ENCODE measurements around the gene CRTAC1. TPM values are rescaled to one million over a fixed set of nuclear protein-coding genes. Genes with fewer than 3 reads are reported as not detected.
"Not testable (repeated sequence)": the region's sequence is repeated elsewhere in the genome, so short reads cannot be mapped to it uniquely, and the experiment has no call there.

The CRTAC1 gene
- total RNA-seq, 1 experiment from 2014 or later, result not detected

- DNase-seq (ENCODE audit: low read depth), result no peak
Observed at GRCh38 chr10:97870990-97871389, 159.4 kb downstream of the CRTAC1 start.

DNA sequence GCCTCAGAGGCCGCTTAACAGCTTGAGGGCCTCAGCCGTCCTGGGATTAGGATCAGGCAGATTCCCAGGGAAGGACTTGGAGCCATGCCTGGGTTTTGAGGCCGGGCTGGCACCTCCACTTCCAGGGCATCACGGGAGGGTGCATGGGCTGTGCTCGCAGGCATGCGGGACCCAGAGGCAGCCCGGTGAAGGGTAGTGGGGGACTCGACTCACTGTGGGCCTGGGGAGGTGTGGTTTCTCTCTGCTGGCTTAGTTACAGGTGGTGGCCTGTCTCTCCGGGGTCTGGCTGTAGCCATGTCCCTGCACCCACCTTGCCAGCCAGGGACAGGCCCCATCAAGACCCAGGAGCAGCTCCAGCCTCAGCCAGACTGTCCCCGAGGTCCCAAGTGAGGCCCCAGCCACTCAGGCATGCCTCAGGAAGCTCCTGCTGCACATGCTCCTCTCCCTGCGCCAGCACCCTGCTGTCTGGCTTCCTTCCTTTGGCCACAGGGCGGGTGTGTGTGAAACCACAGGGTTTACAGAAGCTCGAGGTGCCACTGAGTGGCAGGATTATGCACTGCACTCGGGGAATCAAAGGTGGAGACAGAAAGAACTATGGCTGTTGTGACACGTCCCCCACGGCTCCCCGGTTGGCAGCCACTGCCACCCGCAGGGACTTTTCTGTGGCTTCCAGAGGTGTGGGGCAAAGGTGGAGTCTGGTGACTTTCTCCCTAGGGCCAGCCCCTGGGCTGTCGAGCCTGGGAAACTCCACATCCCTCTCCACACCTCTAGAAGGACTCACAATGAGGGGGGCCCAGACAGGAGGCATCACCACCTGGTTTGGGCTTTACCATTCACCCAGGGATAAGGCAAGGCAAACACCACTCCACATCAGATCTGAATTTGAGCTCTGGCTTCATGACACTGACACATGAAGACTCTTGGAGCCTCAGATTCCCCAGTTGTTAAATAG lies 161.1 kb downstream of the CRTAC1 start:
- peak; percentile 87 for DNase-seq (ENCODE audit: low read depth)

DNA sequence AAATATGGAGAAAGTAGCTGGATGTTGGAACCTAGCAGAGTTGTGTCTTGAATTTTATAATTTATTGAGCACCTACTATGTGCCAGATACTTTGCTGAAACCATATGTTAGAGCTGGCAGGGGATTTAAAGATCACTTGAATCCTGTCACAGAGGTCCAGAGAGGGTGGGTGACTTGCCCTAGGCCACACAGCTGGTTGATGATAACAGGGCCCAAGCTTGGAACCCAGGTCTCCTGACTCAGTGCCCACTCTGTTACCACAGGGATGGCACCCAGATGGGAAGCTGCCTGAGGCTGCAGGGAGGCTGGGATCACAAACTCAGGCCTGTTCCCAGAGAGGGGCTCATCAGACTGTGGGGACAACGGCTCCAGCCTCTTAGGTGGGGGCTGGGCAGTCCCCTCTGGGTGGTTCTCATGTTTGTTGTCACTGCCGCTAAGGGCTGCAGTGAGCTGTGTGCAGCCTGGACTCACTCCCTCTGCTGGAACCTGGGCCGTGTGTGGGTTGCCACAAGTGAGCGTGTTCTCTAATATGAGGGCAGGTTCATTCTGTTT lies 162.2 kb downstream of the CRTAC1 start:
- DNase-seq (ENCODE audit: low read depth), result no peak

DNA sequence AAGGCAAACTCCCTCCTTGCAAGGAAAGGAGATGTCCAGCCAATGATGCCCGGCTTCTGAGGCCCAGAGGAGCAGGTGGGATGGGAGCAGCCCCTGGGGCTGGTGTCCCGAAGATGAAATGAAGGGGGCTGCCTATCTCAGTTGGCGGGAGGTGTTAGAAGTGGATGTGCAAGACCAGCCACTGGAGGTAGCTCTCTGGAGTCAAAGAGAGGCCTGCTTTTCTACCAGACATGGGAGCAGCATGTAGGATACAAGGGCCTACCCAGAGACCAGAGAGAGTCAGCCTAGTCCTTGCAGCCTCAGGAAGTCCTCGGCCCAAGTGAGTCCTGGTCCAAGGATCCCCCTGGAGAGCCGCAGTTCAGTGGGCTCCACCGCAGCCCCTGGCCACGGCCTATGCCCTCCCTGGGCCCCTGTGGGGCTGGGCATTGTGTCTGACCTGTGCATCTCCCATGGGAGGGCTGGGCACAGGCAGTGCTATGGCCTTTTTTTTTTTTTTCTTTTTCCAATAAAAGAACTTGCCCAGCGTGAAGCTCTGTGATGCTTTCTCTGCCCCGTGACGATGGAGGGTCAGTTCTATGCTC lies 163.1 kb downstream of the CRTAC1 start:
- no peak for DNase-seq (ENCODE audit: low read depth)

- no peak for DNase-seq (ENCODE audit: low read depth)
Observed at GRCh38 chr10:97866524-97867219, 163.7 kb downstream of the CRTAC1 start.

DNA sequence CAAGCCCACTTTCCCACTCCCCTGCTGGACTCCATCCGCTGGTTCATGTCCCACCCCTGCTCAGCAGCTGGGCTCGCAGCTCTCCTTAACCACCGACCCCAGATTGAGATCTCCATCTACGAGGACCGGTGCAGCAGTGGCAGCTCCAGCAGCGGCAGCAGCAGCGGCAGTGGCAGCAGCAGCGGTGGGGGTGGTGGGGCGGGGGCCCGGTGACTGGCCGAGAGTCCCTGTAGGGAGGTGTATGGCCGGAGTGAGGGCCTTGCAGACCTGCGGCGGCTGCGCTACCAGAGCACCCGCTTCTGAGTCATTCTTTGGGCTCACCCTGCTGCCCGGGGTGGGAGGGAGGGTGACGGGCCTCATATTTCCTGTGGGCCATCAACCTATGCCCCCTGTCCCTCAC lies 164.9 kb downstream of the CRTAC1 start:
- DNase-seq (ENCODE audit: low read depth), result no peak

- DNase-seq (ENCODE audit: low read depth), result no peak
Observed at GRCh38 chr10:97863808-97864207, 166.6 kb downstream of the CRTAC1 start.

DNA sequence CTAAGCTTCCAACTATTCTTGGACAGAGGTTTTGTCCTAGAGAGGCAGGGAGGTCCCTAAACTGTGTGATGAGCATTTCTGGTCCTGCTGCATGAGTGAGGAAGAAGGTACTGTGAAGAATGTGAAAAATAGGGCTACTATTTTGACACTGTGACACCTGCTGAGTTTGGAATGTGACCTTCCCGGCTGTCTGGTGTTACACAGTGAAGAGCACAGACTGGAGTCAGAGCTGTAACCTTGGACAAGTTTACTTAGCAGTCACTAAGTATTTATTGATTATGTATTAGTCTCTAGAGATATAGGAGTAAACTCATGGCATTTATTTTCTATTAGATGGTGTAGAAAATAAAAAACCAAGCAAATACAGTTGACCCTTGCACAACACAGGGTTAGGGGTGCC lies 168.5 kb downstream of the CRTAC1 start:
- DNase-seq (ENCODE audit: low read depth), result no peak

GRCh38 chr10:97861097-97861750 lies 169.2 kb downstream of the CRTAC1 start:
- peak; percentile 87 for DNase-seq (ENCODE audit: low read depth)

GRCh38 chr10:97858001-97858439 lies 172.4 kb downstream of the CRTAC1 start:
- DNase-seq (ENCODE audit: low read depth), result peak; percentile 54

DNA sequence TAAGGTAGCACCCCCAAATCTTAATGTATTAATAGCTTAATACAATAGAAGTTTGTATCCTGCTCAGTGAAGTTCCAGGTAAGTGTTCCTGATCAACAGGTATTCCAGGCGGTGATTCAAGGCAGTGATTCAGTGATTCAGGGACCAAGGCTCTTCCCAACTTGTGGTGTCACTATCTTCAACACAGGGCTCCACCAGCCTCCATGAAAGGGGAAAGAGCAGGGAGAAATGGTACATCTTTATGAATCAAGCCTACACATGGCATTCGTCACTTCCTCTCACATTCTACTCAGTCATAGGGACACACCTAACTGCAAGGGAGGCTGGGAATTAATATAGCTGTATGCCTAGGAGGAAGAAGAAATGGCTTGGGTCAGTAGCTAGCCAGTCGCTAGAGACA lies 175.7 kb downstream of the CRTAC1 start:
- peak; percentile 44 for DNase-seq (ENCODE audit: low read depth)

DNA sequence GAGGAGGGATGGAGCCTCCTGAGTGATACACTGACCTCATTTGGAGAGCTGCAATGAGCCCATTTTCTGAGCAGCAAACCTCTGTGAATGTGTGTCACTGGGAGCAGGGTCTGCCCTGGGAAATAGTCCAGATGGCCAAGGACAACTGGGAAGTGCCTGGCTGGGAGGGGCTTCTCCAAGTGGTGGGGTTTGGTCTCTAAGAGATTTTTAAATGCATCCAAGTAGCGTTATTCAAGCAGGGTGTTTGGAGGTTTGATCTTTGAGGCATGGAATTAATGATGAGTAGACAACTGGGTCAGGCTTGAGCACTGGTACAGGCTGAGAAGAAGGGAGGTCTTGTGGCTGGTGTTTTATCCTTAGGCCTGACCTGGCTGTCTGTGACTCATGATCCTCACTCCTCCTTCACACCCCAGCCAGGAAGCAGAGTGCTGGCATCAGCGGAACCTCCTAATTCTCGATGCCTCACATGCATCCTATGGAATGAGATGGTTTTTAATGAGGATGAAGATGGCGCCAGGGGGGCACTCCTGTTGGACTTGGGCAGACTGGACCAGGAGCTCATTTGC lies 177.5 kb downstream of the CRTAC1 start:
- peak; percentile 39 for DNase-seq (ENCODE audit: low read depth)

- no peak for DNase-seq (ENCODE audit: low read depth)
Observed at GRCh38 chr10:97852277-97852676, 178.1 kb downstream of the CRTAC1 start.

DNA sequence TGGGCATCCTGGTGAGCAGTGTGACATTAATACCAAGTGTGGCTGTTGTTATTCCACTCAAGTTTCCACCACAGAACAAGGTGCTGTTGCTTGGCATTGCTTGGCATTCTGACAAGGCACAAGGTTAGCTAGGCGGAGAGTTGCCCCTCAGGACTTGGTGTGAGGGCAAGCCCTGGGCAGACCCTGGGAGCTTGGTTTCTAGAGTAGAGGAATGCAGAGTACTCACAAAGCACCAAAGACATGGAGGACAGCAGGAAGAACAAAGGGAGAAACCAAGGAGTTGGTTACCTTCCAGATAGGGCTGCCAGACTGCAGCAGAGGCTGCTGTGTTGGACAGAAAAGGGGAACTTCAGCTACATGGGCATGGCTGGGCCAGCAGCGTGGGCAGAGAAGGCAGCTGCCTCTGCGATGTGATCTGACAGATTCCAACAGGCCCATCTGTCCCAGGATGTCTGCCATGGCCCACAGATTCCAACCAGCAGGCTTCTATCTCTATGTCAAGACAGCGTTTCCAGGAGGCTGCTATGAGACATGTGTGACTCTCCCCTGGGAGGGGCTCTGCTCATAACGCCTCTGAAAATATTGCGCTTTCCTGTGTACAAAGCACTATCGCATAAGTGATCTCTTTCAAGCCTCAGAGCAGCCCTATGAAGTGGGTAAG lies 178.9 kb downstream of the CRTAC1 start:
- DNase-seq (ENCODE audit: low read depth), result no peak

GRCh38 chr10:97850446-97850845 lies 180.0 kb downstream of the CRTAC1 start:
- DNase-seq (ENCODE audit: low read depth), result no peak

- no peak for DNase-seq (ENCODE audit: low read depth)
Observed at GRCh38 chr10:97849687-97850402, 180.6 kb downstream of the CRTAC1 start, which contains the start of gene GOLGA7B. TSS of gene GOLGA7B (plus strand) at chr10:97849843. CDS start at chr10:97850304, 461 bp downstream.

DNA sequence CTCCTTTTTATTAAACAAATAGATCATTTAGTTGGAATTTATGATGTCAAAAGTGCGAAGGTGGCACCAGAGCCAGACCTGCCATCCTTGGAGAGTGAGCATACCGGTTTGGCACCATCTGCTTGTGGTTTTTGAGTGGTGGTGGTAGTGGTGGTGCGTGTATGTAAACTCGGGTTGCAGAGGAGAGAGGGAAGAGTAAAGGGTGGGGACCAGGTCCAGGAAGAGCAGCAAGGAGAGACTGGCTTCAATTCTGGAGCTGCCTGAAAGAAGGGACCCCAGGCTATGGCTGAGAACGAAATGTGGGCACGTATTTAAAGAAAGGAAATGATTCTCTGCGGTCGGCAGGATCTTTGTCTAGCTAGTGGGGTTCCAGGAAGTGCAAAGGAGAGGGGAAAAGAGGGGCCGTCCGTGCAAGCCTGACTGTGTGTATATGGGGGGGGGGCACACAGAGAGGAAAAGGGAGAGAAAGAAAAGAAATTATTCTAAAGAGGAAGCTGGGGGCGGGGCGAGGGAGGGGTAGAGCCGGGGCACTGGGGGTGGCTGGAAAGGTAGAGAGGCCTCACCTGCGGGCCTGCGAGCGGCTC lies 181.2 kb downstream of the CRTAC1 start:
- DNase-seq (ENCODE audit: low read depth), result no peak

GRCh38 chr10:97844678-97845077 lies 185.7 kb downstream of the CRTAC1 start:
- no peak for DNase-seq (ENCODE audit: low read depth)

GRCh38 chr10:97843972-97844371 lies 186.4 kb downstream of the CRTAC1 start:
- not testable (repeated sequence) for DNase-seq (ENCODE audit: low read depth)

Data from HT1080 (cell line).